ENCODE results near the gene NT5C2.
"Not testable (repeated sequence)": the region's sequence is repeated elsewhere in the genome, so short reads cannot be mapped to it uniquely, and the experiment has no call there.

Gene NT5C2

DNA sequence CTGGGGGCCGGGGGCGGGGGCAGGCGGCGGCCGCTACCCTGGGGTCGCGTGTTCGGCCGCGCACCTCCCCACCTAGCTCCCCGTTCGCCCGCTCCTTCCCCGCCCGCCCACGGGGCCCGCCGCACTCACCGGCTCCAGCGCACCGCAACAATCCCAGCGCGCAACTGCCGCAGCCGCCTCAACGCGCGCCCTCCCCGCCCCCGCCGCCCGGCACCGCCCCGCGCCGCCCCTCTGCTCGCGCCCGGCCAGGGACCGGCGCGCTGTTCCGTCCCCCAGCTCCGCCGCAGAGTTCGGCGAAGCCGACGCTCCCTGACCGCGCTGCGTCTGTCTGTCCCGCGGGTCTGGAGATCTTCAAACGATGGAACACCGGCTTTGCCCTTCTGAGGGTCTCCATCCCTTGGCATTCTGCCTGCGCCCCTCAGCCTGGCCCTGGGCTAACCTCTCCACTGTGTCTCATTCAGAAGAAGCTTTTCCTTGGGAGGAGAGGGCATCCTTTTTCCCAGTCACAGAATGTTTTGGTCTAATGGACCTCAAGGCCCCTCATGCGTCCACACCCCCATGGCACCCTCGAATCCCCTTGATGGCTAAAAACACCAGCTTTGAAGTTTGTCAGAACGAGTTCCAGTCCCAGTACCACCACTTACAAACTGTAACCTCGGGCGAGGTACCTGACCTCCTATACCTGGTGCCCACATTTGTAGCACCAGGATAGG is at the start of gene NT5C2:
NT5C2 (minus strand) TSS at position 166 of the 713 bp plus-strand sequence. CDS start 18,314 bp downstream, outside the sequence.
- peak; percentile 79 for DNase-seq (ENCODE audit: low spot score)

DNA sequence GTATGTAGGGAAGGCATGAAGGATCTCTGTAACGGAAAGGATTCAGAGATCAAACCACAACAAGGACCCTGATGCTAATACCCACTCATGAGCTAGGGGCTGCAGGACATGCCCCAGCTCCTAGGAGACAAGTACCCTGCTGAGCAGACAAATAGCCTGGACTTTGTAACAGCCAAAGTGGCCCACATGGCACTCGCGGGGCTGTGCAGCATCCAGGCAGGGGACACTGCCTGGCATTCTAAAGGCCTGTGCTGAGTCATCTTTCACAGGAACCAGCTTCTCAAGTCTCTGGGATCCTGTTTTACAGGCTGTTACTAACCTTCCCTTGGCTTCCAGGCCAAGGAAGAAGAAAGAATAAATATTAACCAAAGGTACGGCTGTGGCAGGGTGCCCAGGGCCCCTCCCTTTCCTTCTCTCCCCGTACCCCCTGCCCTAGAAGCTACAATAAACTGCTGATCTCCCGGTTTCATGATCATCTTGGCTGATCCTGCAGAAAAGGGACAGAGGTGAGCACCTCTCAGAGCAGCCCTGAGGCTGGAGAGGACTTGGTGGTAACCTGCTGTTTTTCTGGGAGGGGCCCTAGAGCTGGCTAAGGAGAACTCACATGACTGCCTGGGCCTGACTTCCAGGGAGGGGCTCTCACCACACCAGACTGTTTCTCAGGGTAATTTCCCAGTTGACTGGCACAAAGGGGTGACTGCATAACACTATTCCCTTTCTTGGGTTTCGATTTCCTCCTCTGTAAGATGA is 48.4 kb upstream of the NT5C2 start:
- peak; percentile 62 for DNase-seq (ENCODE audit: low spot score)

DNA sequence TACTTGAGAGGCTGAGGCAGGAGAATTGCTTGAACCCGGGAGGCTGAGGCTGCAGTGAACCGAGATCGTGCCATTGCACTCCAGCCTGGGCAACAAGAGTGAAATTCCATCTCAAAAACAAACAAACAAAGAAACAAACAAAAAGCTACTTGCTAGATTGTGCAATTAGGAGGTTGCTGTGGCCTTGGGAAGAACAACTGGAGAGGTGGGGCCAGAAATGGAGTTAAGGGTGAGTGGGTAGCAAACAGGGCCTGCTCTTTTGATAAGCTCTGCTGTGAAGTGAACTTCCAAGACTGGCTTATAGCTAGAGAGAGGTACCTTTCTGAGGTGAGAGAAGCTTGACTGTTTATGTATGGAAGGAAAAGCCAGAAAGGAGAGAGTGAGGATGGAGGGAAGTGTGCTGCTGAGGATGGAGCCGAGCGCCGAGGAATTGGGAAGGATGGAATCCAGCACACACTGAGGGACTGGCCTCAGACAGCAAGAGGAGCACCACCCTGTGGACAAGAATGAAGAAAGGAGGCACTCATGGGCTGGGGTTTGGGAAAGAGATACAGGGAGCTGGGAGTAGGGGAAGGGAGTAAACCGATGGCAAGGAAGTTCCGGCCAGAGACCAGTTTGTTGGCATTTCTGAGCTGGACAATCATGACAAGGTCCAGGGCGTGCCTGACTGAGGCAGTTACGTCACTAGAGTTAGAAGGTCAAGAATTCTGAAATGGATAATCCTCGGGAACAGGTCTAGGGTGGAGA is 45.6 kb upstream of the NT5C2 start:
- DNase-seq (ENCODE audit: low spot score) = no peak

DNA sequence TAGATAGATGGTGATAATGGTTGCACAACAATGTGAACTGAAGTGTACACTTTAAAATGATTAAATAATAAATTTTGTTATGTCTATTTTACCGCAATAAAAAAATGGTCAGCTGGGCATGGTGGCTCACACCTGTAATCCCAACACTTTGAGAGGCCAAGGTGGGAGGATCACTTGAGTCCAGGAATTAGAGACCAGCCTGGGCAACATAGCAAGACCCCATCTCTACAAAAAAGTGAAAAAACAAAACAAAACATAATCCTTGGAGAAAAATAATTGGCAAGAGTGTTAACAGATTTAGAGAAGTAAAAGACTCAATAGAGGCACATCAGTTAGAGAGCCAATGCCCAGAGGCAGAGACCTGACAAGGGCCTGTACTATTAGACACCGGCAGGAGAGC is 42.7 kb upstream of the NT5C2 start:
- DNase-seq (ENCODE audit: low spot score) = no peak

DNA sequence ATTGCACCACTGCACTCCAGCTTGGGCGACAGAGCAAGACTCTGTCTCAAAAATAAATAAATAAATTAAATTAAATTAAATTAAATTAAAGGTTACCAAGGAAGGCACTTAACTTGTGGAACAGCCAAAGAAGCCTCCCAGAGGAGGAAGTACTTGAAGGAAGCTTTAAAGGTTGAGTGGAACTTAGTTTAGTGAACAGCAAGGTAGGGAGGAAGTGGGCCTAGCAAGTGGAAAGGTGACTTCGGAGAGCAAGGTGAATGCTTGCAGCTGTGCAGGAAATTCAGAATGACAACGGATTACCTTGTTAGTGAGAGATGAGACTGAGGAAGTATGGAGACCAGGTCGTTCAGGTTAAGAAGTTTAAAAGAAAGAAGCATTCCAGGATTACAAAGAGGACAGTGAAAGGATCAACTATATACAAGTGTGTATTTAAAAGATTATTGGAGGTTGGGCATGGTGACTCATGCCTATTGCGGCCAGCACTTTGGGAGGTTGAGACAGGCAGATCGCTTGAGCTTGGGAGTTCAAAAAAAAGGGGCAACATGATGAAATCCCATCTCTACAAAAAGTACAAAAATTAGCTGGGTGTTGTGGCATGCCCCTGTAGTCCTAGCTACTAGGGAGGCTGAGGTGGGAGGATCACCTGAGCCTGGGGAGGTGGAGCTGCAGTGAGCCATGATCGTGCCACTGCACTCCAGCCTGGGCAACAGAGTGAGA is 39.9 kb upstream of the NT5C2 start:
- DNase-seq (ENCODE audit: low spot score) = no peak

DNA sequence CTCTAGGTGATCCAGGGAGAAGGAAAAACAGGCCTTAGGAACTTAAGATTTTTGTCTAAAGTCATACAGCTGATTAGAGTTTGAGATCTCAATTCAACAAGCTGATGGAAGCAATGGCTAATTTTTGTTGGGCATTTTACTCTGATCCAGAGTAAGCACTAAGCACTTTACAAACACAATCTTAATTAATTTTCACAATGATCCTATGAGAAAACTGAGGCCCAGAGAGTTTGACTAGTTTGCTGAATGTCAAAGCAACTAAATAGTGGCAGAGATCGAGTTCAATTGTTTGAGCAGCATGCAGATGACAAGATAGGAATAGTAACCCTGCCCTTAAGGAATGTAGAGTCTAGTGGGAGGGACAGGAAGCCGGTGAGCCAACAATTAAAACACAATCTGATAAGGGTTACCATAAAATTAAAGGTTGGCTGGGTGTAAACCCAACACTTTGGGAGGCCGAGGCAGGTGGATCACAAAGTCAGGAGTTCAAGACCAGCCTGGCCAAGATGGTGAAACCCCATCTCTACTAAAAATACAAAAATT is 39.1 kb upstream of the NT5C2 start:
- DNase-seq (ENCODE audit: low spot score) = no peak

DNA sequence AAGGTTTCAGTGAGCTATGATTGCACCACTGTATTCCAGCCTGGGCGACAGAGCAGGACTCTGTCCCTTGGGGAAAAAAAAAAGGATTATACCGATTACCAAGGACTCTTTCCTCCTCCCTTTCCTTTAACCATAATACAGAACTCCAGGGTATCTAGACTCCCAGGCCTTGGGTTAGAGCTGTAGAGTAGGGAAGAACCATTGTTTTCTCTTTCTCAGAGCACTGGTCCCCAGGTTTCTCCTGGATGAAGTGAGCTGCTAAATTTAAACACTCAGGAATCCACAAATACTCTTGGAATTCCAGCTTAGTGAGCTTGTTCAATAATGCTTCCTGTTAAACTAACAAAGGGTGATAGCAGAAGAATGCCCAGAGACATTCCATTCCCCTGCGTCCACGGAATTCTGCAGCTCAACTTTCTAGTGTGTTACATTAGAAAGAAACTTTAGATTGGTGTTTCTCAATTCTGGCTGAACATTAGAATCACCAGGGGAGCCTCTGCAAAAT is 38.0 kb upstream of the NT5C2 start:
- no peak for DNase-seq (ENCODE audit: low spot score)

DNA sequence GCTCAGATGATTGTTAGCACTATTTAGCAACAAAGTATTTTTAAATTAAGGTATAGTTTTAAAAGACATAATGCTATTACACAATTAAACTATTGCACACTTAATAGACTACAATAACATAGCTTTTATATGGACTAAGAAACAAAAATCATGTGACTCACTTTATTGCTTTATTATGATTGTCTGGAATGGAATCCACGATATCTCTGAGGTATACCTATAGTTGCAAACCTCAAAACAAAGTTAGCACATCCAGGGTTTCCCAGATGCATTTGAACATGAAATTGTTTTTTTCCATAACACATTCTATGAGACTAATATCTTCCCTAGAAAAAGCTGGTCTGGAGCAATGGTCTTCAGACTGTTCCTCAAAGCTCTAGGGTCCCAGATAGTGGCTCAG is 34.3 kb upstream of the NT5C2 start:
- no peak for DNase-seq (ENCODE audit: low spot score)

DNA sequence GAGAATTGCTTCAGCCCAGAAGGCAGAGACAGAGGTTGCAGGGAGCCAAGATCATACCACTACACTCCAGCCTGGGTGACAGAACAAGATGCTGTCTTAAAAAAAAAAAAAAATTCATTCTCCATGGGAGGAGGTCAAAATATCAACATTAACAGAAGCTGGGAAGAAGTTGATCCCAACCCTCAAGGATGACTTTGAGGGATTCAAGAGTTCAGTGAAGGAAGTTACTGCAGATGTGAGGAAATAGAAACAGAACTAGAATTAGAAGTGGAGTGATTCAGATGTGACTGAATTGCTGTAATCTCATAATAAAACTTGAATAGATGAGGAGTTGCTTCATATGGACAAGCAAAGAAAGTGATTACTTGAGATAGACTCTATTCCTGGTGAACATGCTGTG is 32.9 kb upstream of the NT5C2 start:
- no peak for DNase-seq (ENCODE audit: low spot score)

DNA sequence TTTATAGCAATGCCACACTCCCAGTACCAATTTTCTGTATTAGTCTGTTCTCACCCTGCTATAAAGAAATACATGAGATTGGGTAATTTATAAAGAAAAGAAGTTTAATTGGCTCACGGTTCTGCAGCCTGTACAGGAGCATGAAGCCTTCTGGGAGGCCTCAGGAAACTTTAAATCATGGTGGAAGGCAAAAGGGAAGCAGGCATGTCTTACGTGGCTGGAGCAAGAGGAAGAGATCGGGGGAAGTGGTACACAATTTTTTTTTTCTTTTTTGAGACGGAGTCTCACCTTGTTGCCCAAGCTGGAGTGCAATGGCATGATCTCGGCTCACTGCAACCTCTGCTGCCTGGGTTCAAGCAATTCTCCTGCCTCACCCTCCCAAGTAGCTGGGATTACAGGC is 31.6 kb upstream of the NT5C2 start:
- DNase-seq (ENCODE audit: low spot score) = not testable (repeated sequence)

DNA sequence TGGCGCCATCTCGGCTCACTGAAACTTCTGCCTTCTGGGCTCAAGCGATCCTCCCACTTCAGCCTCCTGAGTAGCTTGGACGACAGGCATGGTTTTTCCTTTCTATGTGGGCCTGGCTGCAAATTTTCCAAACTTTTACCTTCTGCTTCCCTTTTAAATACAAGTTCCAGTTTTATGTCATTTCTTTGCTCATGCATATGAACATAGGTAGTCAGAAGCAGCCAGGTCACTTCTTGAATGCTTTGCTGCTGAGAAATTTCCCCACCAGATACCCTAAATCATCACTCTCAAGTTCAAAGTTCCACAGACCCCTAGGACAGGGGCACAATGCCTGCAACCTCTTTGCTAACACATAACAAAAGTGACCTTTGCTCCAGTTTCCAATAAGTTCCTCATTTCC is 31.1 kb upstream of the NT5C2 start:
- DNase-seq (ENCODE audit: low spot score) = no peak

DNA sequence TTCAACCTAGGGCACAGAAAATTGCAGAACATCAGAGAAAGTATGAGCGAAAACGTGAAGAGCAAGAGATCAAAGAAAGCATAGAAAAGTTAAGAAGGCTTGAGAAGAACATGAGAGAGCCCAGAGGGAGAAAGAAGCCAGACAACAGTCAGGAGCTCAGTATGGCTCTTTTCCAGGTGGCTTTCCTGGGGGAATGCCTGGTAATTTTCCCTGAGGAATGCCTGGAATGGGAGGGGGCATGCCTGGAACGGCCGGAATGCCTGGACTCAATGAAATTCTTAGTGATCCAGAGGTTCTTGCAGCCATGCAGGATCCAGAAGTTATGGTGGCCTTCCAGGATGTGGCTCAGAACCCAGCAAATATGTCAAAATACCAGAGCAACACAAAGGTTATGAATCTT is 23.3 kb upstream of the NT5C2 start:
- DNase-seq (ENCODE audit: low spot score) = not testable (repeated sequence)

DNA sequence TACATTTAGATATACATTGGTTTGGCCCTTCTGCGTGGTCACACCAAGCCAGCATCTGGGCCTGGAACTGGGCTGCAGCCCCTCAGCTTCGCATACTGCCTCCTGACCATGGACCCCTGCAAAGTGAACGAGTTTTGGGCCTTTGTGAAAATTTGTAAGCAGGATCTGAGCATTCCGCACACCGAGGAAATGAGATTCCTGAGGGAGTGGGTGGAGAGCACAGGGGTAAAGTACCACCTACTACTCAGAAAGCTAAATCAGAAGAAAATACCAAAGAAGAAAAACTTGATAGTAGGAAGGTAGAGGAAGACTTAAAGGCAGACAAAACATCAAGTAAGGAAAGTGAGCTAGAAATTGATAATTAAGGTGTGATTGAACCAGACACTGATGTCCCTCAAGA is 22.5 kb upstream of the NT5C2 start:
- no peak for DNase-seq (ENCODE audit: low spot score)

DNA sequence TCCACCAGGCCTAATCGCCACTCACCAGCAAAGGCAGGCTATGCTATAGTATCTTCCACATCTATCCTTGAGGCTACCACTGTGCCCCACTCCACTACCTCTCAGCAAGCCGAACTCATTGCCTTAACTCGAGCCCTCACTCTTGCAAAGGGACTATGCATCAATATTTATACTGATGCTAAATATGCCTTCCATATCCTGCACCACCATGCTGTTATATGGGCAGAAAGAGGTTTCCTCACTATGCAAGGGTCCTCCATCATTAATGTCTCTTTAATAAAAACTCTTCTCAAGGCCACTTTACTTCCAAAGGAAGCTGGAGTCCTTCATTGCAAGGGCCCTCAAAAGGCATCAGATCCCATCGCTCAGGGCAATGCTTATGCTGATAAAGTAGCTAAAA is 17.2 kb upstream of the NT5C2 start:
- DNase-seq (ENCODE audit: low spot score) = not testable (repeated sequence)

DNA sequence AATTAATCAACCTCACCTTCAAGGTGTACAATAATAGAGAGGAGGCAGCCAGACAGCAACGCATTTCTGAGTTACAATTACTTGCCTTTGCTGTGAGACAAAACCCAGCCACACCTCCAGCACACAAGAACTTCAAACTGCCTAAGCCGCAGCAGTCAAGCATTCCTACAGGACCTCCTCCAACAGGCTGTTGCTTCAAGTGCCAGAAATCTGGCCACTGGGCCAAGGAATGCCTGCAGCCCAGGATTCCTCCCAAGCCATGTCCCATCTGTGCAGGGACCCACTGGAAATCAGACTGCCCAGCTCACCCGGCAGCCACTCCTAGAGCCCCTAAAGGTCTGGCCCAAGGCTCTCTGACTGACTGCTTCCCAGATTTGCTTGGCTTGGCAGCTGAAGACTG is 14.6 kb upstream of the NT5C2 start:
- not testable (repeated sequence) for DNase-seq (ENCODE audit: low spot score)

DNA sequence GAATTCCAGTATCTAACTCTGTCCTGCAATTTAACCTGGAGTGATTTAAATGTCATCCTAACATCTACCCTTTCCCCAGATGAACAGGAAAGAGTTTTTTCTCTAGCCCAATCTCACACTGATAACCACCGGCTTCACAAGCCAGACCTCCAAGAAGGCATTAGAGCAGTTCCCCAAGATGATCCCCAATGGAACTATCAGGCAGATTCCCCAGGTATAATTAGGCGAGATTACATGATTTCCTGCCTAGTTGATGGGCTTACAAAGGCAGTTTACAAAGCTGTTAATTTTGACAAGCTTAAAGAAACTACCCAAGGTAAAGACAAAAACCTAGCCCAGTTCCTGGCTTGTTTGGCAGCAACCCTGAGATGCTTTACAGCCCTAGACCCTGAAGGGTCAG is 14.1 kb upstream of the NT5C2 start:
- no peak for DNase-seq (ENCODE audit: low spot score)

DNA sequence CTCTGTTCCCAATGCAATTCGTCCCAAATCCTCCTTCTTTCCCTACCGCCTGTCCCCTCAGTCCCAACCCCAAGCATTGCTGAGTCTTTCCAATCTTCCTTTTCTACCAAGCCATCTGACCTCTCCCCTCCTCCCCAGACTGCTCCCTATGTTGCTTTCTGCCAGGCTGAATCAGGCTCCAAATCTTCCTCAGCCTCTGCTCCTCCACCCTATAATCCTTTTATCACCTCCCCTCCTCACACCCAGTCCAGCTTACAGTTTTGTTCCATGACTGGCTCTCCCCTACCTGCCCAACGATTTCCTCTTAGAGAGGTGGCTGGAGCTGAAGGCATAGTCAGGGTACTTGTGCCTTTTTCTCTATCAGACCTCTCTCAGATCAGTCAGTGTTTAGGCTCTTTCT is 13.6 kb upstream of the NT5C2 start:
- not testable (repeated sequence) for DNase-seq (ENCODE audit: low spot score)

DNA sequence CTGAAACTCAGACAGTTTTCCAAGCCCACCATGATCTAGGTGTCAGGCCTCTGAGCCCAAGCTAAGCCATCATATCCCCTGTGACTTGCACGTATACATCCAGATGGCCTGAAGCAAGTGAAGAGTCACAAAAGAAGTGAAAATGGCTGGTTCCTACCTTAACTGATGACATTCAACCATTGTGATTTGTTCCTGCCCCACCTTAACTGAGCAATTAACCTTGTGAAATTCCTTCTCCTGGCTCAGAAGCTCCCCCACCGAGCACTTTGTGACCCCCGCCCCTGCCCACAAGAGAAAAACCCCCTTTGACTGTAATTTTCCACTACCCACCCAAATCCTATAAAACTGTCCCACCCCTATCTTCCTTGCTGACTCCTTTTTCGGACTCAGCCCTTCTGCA is 12.3 kb upstream of the NT5C2 start:
- not testable (repeated sequence) for DNase-seq (ENCODE audit: low spot score)

DNA sequence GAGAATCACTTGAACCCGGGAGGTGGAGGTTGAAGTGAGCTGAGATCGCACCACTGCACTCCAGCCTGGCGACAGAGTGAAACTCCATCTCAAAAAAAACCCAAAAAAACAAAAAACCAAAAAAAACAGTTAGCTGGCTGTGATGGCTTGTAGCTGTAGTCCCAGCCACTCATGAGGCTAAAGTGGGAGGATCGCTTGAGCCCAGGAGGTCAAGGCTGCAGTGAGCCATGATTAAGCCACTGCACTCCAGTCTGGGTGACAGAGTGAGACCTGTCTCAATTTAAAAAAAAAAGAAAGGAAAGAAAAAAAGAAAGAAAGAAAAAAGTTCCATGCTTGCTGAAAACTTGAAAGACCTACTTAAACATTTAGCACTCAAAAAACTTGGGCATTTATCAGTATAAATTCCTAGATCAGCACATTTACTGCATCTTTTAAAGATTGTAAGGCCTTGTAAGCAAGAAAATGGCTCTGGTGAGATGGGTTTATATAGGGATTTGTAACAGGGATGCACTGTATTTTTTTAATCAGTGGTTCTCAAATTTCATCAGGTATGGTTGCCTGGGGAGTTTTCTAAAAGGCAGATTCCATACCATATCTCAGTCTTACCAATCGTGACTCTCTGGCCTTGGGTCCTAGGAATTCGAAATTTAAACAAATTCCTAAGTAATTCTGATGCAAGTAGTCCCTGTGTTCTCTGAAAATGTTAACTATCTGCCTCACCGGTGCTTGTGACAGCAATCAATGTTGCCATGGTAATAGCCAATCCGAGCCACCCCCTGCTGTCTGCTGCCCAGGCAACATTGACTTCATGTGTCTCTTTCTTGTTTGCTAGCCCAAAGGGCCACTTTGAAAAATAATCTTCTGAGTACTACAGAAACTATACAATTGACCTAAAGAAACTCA is 11.5 kb upstream of the NT5C2 start:
- no peak for DNase-seq (ENCODE audit: low spot score)

DNA sequence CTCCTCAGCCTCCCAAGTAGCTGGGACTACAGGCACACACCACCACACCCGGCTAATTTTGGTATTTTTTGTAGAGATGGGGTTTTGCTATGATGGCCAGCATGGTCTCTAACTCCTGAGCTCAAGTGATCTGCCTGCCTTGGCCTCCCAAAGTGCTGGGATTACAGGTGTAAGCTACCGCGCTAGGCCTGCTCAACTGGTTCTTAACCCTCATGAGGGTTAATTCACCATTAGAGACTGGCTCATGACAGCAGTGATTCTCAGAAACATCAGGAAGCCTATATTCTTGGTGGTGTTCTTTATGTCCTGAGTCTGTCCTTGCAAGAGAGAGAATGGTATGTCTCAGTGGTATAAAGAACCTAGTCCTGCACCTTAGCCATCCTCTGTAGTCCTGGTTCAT is 10.4 kb upstream of the NT5C2 start:
- no peak for DNase-seq (ENCODE audit: low spot score)

DNA sequence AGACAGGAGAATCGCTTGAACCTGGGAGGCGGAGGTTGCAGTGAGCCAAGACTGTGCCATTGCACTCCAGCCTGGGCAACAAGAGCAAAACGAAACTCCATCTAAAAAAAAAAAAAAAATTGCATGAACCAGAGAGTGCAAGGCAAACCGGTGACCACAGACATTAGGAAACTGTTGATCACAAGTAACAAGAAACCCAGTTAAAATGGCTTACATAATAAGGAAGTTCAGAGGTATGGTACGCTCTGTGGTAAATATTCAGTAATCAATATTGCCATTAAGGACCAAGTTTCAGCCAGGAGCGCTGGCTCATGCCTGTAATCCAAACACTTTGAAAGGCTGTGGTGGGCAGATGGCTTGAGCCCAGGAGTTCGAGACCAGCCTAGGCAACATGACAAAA is 9.2 kb upstream of the NT5C2 start:
- DNase-seq (ENCODE audit: low spot score) = no peak
